ENCODE measurements around the gene SH3PXD2A.
A peak's percentile ranks its signal among the peaks of the same experiment; 100 is the strongest.

SH3PXD2A gene

DNA sequence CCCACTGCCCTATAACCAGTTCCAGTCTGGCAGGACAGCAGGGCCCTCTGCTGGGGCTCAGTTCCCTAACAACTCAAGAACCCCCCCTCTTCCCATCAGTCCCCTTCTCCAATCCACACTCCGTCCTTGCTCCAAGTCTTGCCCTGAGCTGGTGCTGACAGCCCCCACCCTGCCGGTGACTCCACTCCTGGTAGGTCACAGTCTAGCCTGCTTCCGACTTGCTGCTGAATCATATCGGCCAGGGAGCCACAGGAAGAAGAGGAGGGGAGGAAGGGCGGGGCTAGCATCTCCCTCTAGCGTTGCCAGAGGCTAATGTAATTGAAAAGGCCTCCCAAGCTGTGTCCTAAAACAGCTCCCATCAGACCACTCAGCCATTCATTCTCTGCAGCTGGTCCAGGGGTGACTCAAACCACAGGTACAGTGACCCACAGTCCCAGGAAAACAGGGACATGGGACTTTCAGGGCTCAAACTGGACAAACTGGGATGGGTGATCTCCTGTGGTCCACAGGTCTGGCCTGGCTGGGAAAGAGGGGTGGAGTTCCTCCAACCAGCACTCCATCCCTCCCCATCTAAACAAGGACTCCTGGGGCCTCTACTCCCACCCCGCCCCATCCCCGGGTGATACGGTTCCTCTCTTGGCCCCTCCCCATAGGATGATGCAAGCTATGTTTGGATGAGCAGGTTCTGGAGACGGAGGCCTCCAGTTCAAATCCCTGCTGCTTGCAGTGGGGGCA, 158.8 kb downstream of the SH3PXD2A start:
- TF ChIP-seq, protein P1, sequence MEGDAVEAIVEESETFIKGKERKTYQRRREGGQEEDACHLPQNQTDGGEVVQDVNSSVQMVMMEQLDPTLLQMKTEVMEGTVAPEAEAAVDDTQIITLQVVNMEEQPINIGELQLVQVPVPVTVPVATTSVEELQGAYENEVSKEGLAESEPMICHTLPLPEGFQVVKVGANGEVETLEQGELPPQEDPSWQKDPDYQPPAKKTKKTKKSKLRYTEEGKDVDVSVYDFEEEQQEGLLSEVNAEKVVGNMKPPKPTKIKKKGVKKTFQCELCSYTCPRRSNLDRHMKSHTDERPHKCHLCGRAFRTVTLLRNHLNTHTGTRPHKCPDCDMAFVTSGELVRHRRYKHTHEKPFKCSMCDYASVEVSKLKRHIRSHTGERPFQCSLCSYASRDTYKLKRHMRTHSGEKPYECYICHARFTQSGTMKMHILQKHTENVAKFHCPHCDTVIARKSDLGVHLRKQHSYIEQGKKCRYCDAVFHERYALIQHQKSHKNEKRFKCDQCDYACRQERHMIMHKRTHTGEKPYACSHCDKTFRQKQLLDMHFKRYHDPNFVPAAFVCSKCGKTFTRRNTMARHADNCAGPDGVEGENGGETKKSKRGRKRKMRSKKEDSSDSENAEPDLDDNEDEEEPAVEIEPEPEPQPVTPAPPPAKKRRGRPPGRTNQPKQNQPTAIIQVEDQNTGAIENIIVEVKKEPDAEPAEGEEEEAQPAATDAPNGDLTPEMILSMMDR (IDR thresholded peaks at IDR 0.05; ENCODE audit: low read depth, low read length, missing control alignments) = peak; percentile 60
- in situ Hi-C loops (cut with HindIII; ENCODE audit: low sequenced_read_pairs) = no loop called here
- DNase-seq (ENCODE audit: low read depth) = peak; percentile 48
- no peak overlapping the region for H3K4me3 ChIP-seq (ENCODE audit: low read depth, low read length)

DNA sequence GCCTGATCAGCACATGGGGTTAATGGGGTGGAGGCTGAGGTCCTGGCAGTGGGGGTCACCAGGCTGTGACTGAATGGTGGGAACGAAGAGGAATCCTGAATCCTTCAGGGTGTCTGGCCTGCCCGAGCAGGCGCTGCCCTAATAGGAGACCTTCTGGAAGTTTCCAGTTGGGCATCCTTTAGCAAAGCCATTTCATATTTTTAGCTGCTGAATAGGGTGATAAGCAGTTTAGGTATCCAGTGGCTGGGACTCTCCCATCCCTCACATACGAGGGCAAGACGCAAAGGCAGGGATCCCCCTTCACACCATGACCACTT, 159.3 kb downstream of the SH3PXD2A start:
- in situ Hi-C loops (cut with HindIII; ENCODE audit: low sequenced_read_pairs) = no loop called here
- H3K4me3 ChIP-seq (ENCODE audit: low read depth, low read length) = no peak overlapping the region
- TF ChIP-seq, protein P1 (IDR thresholded peaks at IDR 0.05; ENCODE audit: low read depth, low read length, missing control alignments) = no peak

DNA sequence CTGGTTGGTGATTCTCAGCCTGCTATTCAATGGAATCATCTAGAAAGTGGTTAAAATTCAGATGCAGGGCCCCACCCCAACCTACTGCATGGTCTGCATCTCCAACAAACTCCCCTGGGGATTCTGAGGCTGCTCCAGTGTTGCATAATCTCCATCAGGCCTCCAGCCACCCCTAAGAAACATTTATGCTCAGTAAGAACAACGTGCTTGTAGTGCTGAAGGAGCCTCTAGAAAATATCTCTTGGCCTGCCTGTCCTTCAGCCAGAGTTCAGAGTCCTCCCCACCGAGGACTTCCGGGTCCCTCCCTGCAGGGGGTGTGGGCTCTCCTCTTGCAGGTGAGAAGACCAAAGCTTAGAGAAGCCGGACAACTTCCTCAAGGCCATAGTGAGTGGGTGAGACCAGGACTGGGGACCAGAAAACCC, 159.8 kb downstream of the SH3PXD2A start:
- DNase-seq (ENCODE audit: low read depth) = no peak
- H3K4me3 ChIP-seq (ENCODE audit: low read depth, low read length) = no peak overlapping the region
- TF ChIP-seq, protein P1 (IDR thresholded peaks at IDR 0.05; ENCODE audit: low read depth, low read length, missing control alignments) = no peak
- in situ Hi-C loops (cut with HindIII; ENCODE audit: low sequenced_read_pairs) = no loop called here

More for the DNA sequence above, 159.3 kb downstream of the SH3PXD2A start:
- DNase-seq (ENCODE audit: low read depth) = no peak

DNA sequence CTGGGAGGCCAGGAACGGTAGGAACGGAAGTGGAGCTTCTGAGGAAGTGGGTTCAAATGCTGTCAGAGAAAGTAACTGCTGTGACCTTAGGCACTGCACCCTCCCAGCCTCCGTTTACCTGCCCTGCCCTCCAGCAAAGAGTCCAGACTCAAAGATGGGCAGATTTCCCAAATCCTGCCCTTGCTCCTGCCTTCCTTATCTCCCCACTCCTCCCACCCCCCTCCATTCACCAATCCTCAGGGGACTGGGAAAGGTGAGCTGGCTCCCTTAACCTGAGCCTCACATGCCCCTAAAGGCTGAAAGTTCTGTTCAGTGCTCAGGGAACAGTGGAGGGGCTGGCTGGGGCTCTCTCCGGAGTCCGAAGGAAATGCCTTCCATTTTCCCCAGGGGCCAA, 161.6 kb downstream of the SH3PXD2A start:
- TF ChIP-seq, protein P1 (IDR thresholded peaks at IDR 0.05; ENCODE audit: low read depth, low read length, missing control alignments) = no peak
- no peak overlapping the region for H3K4me3 ChIP-seq (ENCODE audit: low read depth, low read length)
- DNase-seq (ENCODE audit: low read depth) = no peak
- in situ Hi-C loops (cut with HindIII; ENCODE audit: low sequenced_read_pairs) = no loop called here

DNA sequence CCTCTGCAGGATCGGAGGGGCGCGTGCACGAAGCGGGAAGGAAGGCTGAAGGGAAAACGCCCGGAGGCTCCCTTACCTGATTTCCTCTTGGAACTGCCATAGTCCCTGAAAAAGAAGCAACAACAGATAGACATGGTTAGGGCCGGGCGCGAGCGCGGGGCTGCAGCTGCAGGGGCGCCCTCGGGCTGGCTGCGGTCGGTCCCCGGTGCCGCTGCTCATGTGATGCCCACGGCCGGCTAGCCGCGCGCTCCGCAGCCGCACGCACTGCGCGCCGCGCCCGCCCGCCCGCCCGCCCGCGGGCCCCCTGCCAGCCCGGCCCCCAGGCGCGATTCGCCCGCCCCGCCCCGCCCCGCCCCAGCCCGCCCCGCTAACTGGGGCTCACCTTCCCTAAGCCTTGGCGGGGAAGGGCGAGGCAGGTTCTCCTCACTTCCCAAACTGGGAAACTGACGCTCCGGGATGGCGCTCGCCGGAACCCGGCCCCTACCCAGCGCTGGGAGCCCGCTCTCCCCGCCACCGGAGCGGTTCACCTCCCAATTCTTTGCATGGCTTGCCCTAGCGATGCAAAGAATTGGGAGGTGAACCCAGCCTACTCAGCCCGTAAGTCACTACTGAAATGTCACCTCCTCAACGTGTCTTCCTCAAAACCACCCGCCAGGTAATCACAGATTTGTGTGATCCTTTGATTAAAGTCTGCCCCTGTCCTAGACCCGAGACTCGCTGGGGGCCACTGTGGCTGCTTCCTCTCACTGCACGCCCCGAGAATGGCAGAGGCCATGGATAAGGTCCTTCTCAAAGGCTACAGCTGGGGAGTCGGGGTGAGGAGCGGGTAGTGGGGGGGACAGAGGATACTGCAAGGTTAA, 162.2 kb downstream of the SH3PXD2A start:
- TF ChIP-seq, protein P1 (IDR thresholded peaks at IDR 0.05; ENCODE audit: low read depth, low read length, missing control alignments) = no peak
- peak overlapping the region; percentile 30 for H3K4me3 ChIP-seq (ENCODE audit: low read depth, low read length)
- DNase-seq (ENCODE audit: low read depth) = no peak
- in situ Hi-C loops (cut with HindIII; ENCODE audit: low sequenced_read_pairs) = no loop called here

DNA sequence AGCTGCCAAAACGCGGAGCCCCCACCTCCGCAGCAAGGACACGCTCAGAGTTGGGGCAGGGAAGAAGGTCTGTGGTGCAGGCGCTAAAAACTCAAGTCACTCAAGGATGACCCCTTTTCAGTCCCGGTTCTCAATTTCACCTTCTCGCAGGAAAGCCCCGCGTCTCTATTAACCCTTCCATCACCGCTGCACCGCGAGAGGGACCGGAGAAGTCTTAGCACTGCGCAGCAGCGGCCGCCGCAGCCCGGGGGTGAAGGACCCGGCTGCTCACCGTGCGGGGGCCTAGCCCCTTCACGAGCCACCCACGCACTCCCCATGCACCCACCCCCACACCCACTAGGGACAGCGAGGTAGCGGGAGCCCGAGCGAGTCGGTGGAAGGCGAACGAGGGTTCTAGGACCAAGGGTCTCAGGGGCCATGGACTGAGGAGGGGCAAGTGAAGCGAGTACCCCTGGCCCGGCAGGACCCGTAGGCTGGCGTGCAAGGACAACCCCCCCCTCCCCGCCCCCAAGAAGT, 162.9 kb downstream of the SH3PXD2A start:
- DNase-seq (ENCODE audit: low read depth) = no peak
- TF ChIP-seq, protein P1 (IDR thresholded peaks at IDR 0.05; ENCODE audit: low read depth, low read length, missing control alignments) = no peak
- in situ Hi-C loops (cut with HindIII; ENCODE audit: low sequenced_read_pairs) = no loop called here
- H3K4me3 ChIP-seq (ENCODE audit: low read depth, low read length) = peak overlapping the region; percentile 30

Data from astrocyte of the cerebellum (primary cell).